Measurements from ENCODE around the gene UBR1. TPM values are rescaled to one million over a fixed set of nuclear protein-coding genes. Genes with fewer than 3 reads are reported as not detected.

The UBR1 gene
- total RNA-seq, 1 experiment from 2014 or later, result 23.2 TPM

DNA sequence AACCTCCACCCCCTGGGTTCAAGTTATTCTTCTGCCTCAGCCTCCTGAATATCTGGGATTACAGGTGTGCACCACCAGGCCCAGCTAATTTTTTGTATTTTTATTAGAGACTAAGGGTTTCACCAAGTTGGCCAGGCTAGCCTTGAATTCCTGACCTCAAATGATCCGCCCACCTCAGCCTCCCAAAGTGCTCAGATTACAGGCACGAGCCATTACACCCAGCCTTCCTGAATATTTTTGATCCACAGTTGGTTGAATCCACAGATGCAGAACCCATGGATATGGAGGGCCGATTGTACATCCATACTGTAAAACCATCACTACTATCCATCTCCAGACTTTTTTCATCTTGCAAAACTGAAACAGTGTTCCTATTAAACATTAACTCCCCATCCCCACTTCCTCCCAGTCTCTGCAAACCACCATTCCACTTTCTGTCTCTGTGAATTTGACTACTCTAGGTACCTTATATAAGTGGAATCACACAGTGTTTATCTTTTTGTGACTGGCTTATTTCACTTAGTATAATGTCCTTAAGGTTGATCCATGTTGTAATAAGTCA is 19.3 kb upstream of the UBR1 start:
- Histone ChIP-seq H3K27me3 (ENCODE audit: control insufficient read depth, insufficient read depth, low read length) (no peaks in the 10 kb centered on the region; the same call in 1 of the 2 replicates), H3K36me3 (ENCODE audit: control insufficient read depth, insufficient read depth, low read length) (no peaks in the 10 kb centered on the region), H3K27ac (ENCODE audit: low read length) (no peak overlapping the region), H3K4me3 (ENCODE audit: low read depth in 2 of 2, low read length in 2 of 2) (no peak overlapping the region), H3K9me3 (ENCODE audit: control insufficient read depth, insufficient read depth, low read depth, low read length) (no peaks in the 10 kb centered on the region), H3K4me1 (ENCODE audit: control insufficient read depth, insufficient read depth, low read length) (no peaks in the 10 kb centered on the region)
- in situ Hi-C loops (cut with HindIII; ENCODE audit: low pct_unique_long_range_greater_than_20kb, low sequenced_read_pairs), result no loop called here
- BruUV-seq (replicated peaks), result no TSS peak
- ATAC-seq (no peak), DNase-seq (ENCODE audit: low read depth, low spot score) (no peak)
- ChIA-PET CTCF (no interaction called here), POLR2A (no interaction called here)
- TF ChIP-seq, protein P1, sequence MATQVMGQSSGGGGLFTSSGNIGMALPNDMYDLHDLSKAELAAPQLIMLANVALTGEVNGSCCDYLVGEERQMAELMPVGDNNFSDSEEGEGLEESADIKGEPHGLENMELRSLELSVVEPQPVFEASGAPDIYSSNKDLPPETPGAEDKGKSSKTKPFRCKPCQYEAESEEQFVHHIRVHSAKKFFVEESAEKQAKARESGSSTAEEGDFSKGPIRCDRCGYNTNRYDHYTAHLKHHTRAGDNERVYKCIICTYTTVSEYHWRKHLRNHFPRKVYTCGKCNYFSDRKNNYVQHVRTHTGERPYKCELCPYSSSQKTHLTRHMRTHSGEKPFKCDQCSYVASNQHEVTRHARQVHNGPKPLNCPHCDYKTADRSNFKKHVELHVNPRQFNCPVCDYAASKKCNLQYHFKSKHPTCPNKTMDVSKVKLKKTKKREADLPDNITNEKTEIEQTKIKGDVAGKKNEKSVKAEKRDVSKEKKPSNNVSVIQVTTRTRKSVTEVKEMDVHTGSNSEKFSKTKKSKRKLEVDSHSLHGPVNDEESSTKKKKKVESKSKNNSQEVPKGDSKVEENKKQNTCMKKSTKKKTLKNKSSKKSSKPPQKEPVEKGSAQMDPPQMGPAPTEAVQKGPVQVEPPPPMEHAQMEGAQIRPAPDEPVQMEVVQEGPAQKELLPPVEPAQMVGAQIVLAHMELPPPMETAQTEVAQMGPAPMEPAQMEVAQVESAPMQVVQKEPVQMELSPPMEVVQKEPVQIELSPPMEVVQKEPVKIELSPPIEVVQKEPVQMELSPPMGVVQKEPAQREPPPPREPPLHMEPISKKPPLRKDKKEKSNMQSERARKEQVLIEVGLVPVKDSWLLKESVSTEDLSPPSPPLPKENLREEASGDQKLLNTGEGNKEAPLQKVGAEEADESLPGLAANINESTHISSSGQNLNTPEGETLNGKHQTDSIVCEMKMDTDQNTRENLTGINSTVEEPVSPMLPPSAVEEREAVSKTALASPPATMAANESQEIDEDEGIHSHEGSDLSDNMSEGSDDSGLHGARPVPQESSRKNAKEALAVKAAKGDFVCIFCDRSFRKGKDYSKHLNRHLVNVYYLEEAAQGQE (IDR thresholded peaks at IDR 0.05; ENCODE audit: insufficient read depth in 1 of 2, low read depth in 2 of 2, low read length in 1 of 2), result no peak
- TF ChIP-seq, protein P2, sequence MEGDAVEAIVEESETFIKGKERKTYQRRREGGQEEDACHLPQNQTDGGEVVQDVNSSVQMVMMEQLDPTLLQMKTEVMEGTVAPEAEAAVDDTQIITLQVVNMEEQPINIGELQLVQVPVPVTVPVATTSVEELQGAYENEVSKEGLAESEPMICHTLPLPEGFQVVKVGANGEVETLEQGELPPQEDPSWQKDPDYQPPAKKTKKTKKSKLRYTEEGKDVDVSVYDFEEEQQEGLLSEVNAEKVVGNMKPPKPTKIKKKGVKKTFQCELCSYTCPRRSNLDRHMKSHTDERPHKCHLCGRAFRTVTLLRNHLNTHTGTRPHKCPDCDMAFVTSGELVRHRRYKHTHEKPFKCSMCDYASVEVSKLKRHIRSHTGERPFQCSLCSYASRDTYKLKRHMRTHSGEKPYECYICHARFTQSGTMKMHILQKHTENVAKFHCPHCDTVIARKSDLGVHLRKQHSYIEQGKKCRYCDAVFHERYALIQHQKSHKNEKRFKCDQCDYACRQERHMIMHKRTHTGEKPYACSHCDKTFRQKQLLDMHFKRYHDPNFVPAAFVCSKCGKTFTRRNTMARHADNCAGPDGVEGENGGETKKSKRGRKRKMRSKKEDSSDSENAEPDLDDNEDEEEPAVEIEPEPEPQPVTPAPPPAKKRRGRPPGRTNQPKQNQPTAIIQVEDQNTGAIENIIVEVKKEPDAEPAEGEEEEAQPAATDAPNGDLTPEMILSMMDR (IDR thresholded peaks at IDR 0.05), result no peak
- TF ChIP-seq TCF7L2 (IDR thresholded peaks at IDR 0.05; ENCODE audit: low read depth, low read length) (no peak), SIN3A (IDR thresholded peaks at IDR 0.05; ENCODE audit: borderline replicate concordance, insufficient read depth, low read depth, low read length) (no peak), POLR2AphosphoS5 (IDR thresholded peaks at IDR 0.05; ENCODE audit: low read depth, low read length) (no peak)
- intact Hi-C loops (cut with micrococcal nuclease; ENCODE audit: unreplicated experiment), result no loop called here

GRCh38 chr15:43121863-43122262 is 16.0 kb upstream of the UBR1 start:
- intact Hi-C loops (cut with micrococcal nuclease; ENCODE audit: unreplicated experiment) (no loop called here), in situ Hi-C loops (cut with HindIII; ENCODE audit: low pct_unique_long_range_greater_than_20kb, low sequenced_read_pairs) (no loop called here)
- no peak overlapping the region for H3K4me3 ChIP-seq (ENCODE audit: low read depth in 2 of 2, low read length in 2 of 2)
- no peaks in the 10 kb centered on the region for H3K4me1 ChIP-seq (ENCODE audit: control insufficient read depth, insufficient read depth, low read length)
- ChIA-PET POLR2A (no interaction called here), CTCF (no interaction called here)
- TF ChIP-seq TCF7L2 (IDR thresholded peaks at IDR 0.05; ENCODE audit: low read depth, low read length) (no peak), SIN3A (IDR thresholded peaks at IDR 0.05; ENCODE audit: borderline replicate concordance, insufficient read depth, low read depth, low read length) (no peak), POLR2AphosphoS5 (IDR thresholded peaks at IDR 0.05; ENCODE audit: low read depth, low read length) (no peak)
- TF ChIP-seq, protein P2 (IDR thresholded peaks at IDR 0.05), result no peak
- TF ChIP-seq, protein P1 (IDR thresholded peaks at IDR 0.05; ENCODE audit: insufficient read depth in 1 of 2, low read depth in 2 of 2, low read length in 1 of 2), result no peak
- H3K36me3 ChIP-seq (ENCODE audit: control insufficient read depth, insufficient read depth, low read length), result no peaks in the 10 kb centered on the region
- H3K27ac ChIP-seq (ENCODE audit: low read length), result no peak overlapping the region
- ATAC-seq (no peak), DNase-seq (ENCODE audit: low read depth, low spot score) (no peak)
- no TSS peak for BruUV-seq (replicated peaks)
- no peaks in the 10 kb centered on the region for H3K9me3 ChIP-seq (ENCODE audit: control insufficient read depth, insufficient read depth, low read depth, low read length)
- no peaks in the 10 kb centered on the region; the same call in 1 of the 2 replicates for H3K27me3 ChIP-seq (ENCODE audit: control insufficient read depth, insufficient read depth, low read length)
